Activated CD8-positive, alpha-beta T cell treated with anti-CD3 and anti-CD28 coated beads for 36 hours (primary cell): ENCODE results near the gene APOE. TPM values are rescaled to one million over a fixed set of nuclear protein-coding genes. Genes with fewer than 3 reads are reported as not detected.

Source experiments
- ATAC-seq: fragments of 200-7000 bp; cut with Tn5 transposase; one replicate; pipeline ENCODE4 v1.10.0; 2021; ENCODE audit warnings: mild to moderate bottlenecking, moderate library complexity
- CTCF ChIA-PET: fragments of 350-600 bp; sonication (Branson Sonifier 250); formaldehyde crosslinking; loops from one replicate; lab custom pipeline; 2021; ENCODE audit warnings: antibody characterized with exemption; lab: Charles Lee
- POLR2A ChIA-PET: fragments of 350-600 bp; sonication (Branson Sonifier 250); formaldehyde crosslinking; loops from one replicate; lab custom pipeline; 2021; ENCODE audit warnings: antibody characterized with exemption; lab: Charles Lee
- DNase-seq: peaks from one replicate; pipeline ENCODE4 v3.0.0-alpha.2; 2020
- H3K27ac Mint-ChIP-seq: one replicate; pipeline ENCODE4 v1.8.0; 2021; ENCODE audit warnings: mild to moderate bottlenecking, mixed read lengths
- H3K27me3 Mint-ChIP-seq: one replicate; pipeline ENCODE4 v1.8.0; 2021; ENCODE audit warnings: mixed read lengths
- H3K36me3 Mint-ChIP-seq: one replicate; pipeline ENCODE4 v1.8.0; 2021; ENCODE audit warnings: low read depth, mixed read lengths
- H3K4me1 Mint-ChIP-seq: one replicate; pipeline ENCODE4 v1.8.0; 2021; ENCODE audit warnings: low read depth, mixed read lengths
- H3K4me3 Mint-ChIP-seq: one replicate; pipeline ENCODE4 v1.8.0; 2021; ENCODE audit warnings: mild to moderate bottlenecking, moderate library complexity, mixed read lengths
- H3K9me3 Mint-ChIP-seq: one replicate; pipeline ENCODE4 v1.8.0; 2021; ENCODE audit warnings: mixed read lengths
- CTCF ChIP-seq: fragments of 200-600 bp; IDR thresholded peaks from one replicate; pipeline ENCODE4 v1.8.0; 2022; ENCODE audit warnings: antibody characterized with exemption, mild to moderate bottlenecking
- intact Hi-C: fragments of 100-400 bp; cut with micrococcal nuclease; formaldehyde crosslinking; loops from one replicate; pipeline ENCODE4 v1.10.0; 2022
- total RNA-seq, 2 experiments: library from RNA; stranded (reverse); gene quantifications; one replicate each; pipeline ENCODE4 v1.2.3, GENCODE V29; 2021

Gene APOE
- total RNA-seq, 2 experiments from 2014 or later, result 0.87 to 1.2 TPM

GRCh38 chr19:44957526-44957925 is 51.9 kb downstream of the APOE start:
- intact Hi-C loops, result no loop called here
- no peak overlapping the region for H3K4me3 Mint-ChIP-seq
- ATAC-seq, result no peak
- ChIA-PET CTCF (interaction anchor here (1.5 to 1.6 kb wide), 2 partner anchors 31 to 102 kb away, joined by 5 to 6 read pairs; no protein-coding TSS in a partner anchor), POLR2A (interaction anchor here (0.9 to 1.2 kb wide), 3 partner anchors 44 to 53 kb away, joined by 3 to 5 read pairs (median 3); no protein-coding TSS in a partner anchor)
- H3K4me1 Mint-ChIP-seq, result peaks cover 48% of the 10 kb centered on the region
- no peak for TF ChIP-seq CTCF
- peak overlapping the region; percentile 28 for H3K27ac Mint-ChIP-seq
- no peak for DNase-seq
- H3K27me3 Mint-ChIP-seq, result no peaks in the 10 kb centered on the region
- no peaks in the 10 kb centered on the region for H3K9me3 Mint-ChIP-seq
- peaks cover 6% of the 10 kb centered on the region for H3K36me3 Mint-ChIP-seq

- peaks cover 48% of the 10 kb centered on the region for H3K4me1 Mint-ChIP-seq
- no peak for DNase-seq
- no peak for ATAC-seq
- peaks cover 6% of the 10 kb centered on the region for H3K36me3 Mint-ChIP-seq
- ChIA-PET CTCF (interaction anchor here (1.5 to 1.6 kb wide), 2 partner anchors 31 to 102 kb away, joined by 5 to 6 read pairs; no protein-coding TSS in a partner anchor), POLR2A (interaction anchor here (1.2 kb wide), 1 partner anchor 54 kb away, joined by 5 read pairs; no protein-coding TSS in a partner anchor)
- peak overlapping the region; percentile 28 for H3K27ac Mint-ChIP-seq
- intact Hi-C loops, result no loop called here
- H3K4me3 Mint-ChIP-seq, result no peak overlapping the region
- H3K27me3 Mint-ChIP-seq, result no peaks in the 10 kb centered on the region
- no peak for TF ChIP-seq CTCF
- H3K9me3 Mint-ChIP-seq, result no peaks in the 10 kb centered on the region
These were observed 52.5 kb downstream of the APOE start for GRCh38 chr19:44958090-44958489.

Other genes starting within 250 kb of the APOE start
- 1 to 10 TPM in 1 of 2 experiments, under 1 TPM in 1; 0.63 to 1.3 TPM for gene CEACAM19, start 234.3 kb upstream of the APOE start, total RNA-seq
- gene CEACAM16, start 206.6 kb upstream of the APOE start, total RNA-seq, result not detected
- 10 to 100 TPM; 22.8 to 27.7 TPM for gene BCL3, start 157.1 kb upstream of the APOE start, total RNA-seq
- gene CBLC, start 127.9 kb upstream of the APOE start, total RNA-seq, result not detected
- not detected for gene BCAM, start 96.7 kb upstream of the APOE start, total RNA-seq
- under 1 TPM; 0.36 to 0.65 TPM for gene NECTIN2, start 59.5 kb upstream of the APOE start, total RNA-seq
- 100 to 1,000 TPM; 134 to 138 TPM for gene TOMM40, start 14.5 kb upstream of the APOE start, total RNA-seq
- gene APOC1, start 8.8 kb downstream of the APOE start, total RNA-seq, result 1 to 10 TPM; 2.5 to 3.6 TPM
- not detected for gene APOC4, start 36.4 kb downstream of the APOE start, total RNA-seq
- gene APOC2, start 40.3 kb downstream of the APOE start, total RNA-seq, result not detected
- 10 to 100 TPM; 38.6 to 39.8 TPM for gene CLPTM1, start 49.6 kb downstream of the APOE start, total RNA-seq
- gene RELB, start 95.7 kb downstream of the APOE start, total RNA-seq, result 10 to 100 TPM; 37.6 to 37.9 TPM
- gene CLASRP, start 133.2 kb downstream of the APOE start, total RNA-seq, result 10 to 100 TPM; 72.7 to 80.5 TPM
- 1 to 10 TPM; 5.0 to 6.3 TPM for gene ZNF296, start 170.7 kb downstream of the APOE start, total RNA-seq
- gene GEMIN7, start 173.5 kb downstream of the APOE start, total RNA-seq, result 10 to 100 TPM; 44.1 to 46.8 TPM
- gene PPP1R37, start 187.4 kb downstream of the APOE start, total RNA-seq, result 10 to 100 TPM; 20.9 to 21.2 TPM